HG03442 (cell line): ENCODE measurements around the gene SRA1.
A peak's percentile ranks its signal among the peaks of the same experiment; 100 is the strongest.

ENCODE experiments used
- ATAC-seq: cut with Tn5 transposase; IDR thresholded peaks from one replicate; pipeline ENCODE4 v1.9.1; 2021; ENCODE audit warnings: mild to moderate bottlenecking, moderate library complexity; ENCODE audit not compliant: unreplicated experiment

The SRA1 gene

GRCh38 chr5:140571105-140571504, 13.8 kb upstream of the SRA1 start:
- ATAC-seq: no peak

GRCh38 chr5:140570488-140570887, 13.2 kb upstream of the SRA1 start:
- ATAC-seq: no peak

GRCh38 chr5:140570058-140570457, 12.8 kb upstream of the SRA1 start:
- ATAC-seq: no peak

- no peak for ATAC-seq
Observed at GRCh38 chr5:140569197-140569596, 11.9 kb upstream of the SRA1 start.

GRCh38 chr5:140568443-140569063, 11.3 kb upstream of the SRA1 start:
- no peak for ATAC-seq

DNA sequence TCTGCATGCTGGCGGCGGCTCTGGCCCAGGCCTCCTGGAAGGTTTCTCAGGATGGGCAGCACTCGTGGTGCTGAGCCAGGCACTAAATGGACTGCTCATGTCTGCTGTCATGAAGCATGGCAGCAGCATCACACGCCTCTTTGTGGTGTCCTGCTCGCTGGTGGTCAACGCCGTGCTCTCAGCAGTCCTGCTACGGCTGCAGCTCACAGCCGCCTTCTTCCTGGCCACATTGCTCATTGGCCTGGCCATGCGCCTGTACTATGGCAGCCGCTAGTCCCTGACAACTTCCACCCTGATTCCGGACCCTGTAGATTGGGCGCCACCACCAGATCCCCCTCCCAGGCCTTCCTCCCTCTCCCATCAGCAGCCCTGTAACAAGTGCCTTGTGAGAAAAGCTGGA, 10.6 kb upstream of the SRA1 start:
- no peak for ATAC-seq

DNA sequence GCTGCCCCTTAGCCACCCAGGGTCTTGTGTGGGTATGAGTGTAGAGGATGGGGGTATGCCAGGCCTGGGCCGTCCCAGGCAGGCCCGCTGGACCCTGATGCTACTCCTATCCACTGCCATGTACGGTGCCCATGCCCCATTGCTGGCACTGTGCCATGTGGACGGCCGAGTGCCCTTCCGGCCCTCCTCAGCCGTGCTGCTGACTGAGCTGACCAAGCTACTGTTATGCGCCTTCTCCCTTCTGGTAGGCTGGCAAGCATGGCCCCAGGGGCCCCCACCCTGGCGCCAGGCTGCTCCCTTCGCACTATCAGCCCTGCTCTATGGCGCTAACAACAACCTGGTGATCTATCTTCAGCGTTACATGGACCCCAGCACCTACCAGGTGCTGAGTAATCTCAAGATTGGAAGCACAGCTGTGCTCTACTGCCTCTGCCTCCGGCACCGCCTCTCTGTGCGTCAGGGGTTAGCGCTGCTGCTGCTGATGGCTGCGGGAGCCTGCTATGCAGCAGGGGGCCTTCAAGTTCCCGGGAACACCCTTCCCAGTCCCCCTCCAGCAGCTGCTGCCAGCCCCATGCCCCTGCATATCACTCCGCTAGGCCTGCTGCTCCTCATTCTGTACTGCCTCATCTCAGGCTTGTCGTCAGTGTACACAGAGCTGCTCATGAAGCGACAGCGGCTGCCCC, 10.0 kb upstream of the SRA1 start:
- ATAC-seq: no peak

- no peak for ATAC-seq
Observed at GRCh38 chr5:140566665-140567064, 9.4 kb upstream of the SRA1 start.

DNA sequence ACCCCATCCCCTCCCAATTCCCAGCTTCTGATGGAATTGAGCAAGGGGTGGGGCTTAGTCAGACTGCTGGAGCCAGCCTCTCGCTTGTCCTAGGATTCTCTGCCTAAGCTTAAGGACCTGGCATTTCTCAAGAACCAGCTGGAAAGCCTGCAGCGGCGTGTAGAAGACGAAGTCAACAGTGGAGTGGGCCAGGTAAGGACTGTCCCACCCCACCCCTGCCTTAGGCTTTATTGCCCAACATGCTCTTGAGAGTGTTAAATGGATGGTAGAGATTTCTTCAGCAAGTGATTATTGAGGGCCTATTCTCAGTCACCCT, 8.5 kb upstream of the SRA1 start:
- ATAC-seq: no peak

GRCh38 chr5:140565024-140565779, 7.9 kb upstream of the SRA1 start:
- ATAC-seq: no peak

DNA sequence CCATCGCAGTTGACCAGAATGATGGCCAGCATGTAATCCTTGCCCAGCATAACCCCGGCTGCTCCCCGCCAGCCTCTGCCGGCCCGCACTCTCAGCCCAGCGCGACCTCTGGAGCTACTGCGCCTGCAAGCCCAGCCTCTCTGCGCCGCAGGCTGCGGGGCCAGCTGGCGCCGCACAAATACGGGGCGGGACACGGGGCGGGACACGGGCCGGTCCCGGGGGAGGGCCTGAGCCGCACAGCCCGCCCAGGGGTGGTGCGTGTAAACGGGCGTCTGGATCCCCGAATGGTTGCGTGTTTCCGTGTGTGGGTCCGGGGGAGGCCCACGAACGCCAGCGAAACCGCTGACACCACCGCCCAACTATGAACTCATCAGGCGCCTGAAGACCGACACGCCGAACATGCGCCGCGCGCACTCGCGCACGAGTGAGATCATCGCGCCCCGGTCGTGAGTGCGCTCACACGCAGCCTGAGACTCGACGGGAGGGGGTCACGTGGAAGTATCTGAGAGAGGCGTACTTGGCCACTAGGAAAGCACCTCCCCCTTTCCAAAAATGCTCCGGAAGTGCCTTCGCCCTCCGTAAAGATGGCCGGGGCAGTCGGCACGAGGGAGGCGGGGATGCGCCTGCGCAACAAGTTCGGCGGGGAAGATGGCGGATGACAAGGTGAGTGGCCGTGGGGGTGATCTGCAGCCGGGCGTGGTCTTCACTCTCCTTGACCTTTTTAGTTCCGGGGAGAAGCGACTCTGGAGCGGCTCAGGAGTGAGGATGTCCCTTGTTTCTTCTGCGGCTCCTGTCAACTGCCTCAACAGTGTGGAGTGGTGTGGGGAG, 7.1 kb upstream of the SRA1 start, which contains the start of the genes APBB3 and SLC35A4:
TSS of gene APBB3 (minus strand) at position 403 of the 828 bp plus-strand sequence. CDS start at position 50, 353 bp downstream.
TSS of gene SLC35A4 (plus strand) at position 633 of the 828 bp plus-strand sequence. CDS start 2,342 bp downstream, outside the sequence.
- peak; percentile 84 for ATAC-seq

GRCh38 chr5:140563596-140563995, 6.3 kb upstream of the SRA1 start:
- ATAC-seq: no peak

DNA sequence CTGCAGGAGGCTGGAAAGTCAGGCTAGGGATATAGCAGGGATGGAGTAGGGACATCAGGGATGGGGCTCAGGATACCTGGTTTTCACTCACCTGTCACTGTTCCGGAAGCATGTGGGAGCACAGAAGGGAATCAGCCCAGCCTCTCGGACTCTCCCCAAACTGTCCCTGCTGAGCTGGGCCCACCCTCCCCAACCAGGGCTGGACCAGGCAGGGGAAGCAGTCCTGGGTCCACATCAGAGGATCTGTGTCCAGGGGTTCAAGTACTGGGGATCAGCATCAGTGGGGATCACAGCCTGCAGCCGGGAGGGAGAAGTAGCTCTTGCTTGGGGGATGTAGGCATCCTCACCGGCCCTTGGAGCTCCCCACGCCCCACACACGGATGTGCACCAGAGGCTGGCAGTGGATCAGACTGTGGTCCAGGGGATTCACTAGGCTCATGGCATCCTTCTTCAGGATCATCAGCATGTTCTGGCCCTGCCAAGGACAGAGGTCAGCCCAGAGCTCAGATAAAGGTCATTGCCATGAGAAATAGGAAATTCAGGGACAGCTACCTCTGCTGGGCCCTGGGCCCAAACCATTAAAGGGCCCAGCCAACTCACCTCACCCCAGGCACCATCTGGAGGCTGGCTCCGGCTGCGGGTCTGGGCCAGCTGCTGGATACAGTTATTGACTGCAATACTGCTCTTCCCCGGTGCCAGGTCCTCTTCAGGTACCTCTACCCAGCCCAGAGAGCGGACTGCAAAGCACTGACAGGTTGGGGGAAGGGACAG, 4.7 kb upstream of the SRA1 start:
- no peak for ATAC-seq

DNA sequence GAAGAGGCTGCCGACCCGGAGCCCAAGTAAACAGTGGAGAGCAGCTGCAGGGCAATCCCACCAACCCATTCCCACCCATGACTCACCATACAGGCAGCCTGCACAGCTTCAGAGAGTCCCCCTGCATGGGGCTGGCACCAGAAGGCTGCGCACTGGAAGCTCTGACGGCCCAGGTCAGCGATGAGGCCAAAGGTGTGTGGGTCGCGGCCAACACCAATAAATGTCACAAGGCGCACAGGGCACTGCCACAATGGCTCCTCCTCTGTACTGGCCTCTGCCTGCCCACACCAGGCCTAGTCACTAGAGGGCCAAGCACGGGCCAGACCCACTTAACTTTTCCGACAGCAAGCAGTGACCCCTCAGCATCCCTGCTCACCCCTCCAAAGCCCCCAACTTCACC, 3.0 kb upstream of the SRA1 start:
- ATAC-seq: no peak

DNA sequence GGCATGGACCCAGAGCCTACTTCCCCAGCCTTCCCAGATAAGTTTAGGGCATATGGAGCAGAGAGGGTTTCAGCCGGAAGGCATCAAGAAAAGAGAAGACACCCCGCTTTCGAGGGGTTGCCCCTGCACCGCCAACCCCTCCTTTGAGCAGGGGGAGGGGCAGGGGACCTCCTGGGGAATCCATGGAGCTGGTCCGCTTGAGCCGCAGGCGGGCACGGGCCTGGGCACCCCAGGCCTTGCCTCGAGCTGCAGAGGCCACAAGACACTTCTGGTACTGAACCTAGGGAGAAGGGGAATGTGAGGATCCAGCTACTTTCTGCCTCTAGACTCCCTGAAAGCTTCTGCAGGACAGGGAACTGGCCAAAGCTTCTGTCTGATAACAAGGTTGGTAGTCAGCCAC, 1.3 kb upstream of the SRA1 start:
- no peak for ATAC-seq

DNA sequence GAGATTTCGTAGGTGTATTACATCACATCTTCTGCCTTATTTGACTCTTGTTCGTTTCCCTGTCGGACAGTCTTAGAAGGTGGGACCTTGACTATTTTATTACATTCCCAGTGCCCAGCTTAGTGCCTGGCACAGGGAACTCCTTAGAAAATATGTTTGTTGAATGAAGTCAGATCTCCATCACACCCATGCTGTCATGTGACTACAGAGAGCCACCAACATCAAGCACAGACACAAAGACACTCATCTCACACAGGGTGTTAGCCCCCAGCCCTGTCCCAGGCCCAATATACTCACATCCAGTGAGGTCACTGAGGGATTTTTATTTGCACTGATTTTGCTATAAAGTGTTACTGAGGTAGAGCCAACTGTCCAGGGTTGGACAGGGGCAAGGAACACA, 692 bp upstream of the SRA1 start:
- no peak for ATAC-seq

- ATAC-seq: no peak
Observed at GRCh38 chr5:140556438-140556837, 835 bp downstream of the SRA1 start.

DNA sequence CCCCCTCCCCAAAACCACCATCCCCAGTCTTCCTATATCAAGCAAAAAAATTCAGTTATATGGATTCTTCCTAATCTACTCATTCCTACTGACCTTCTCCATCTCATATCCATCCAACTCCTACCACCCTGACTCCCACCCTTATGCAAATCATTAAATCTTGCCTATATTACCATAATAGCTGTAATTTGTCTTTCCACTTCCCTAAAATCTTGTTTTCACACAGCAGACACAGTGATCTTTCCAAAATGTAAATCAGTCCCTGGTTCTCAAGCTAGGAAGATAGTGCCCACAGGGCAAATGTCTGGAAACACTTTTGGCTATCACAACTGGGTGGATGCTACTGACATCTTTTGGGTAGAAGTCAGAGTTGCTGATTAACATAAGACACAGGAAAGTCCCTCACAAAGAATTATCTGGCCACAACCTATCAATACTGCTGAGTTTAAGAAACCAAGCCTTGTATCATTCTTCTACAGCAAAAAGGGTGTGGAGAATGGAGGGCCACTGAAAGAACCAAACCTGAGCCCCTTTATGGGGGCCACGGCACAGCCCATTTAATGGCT, 1.4 kb downstream of the SRA1 start:
- ATAC-seq: no peak

- no peak for ATAC-seq
Observed at GRCh38 chr5:140554454-140554853, 2.8 kb downstream of the SRA1 start.

GRCh38 chr5:140553657-140554056, 3.6 kb downstream of the SRA1 start:
- ATAC-seq: no peak
